ENCODE measurements around the gene NQO2. TPM values are rescaled to one million over a fixed set of nuclear protein-coding genes. Genes with fewer than 3 reads are reported as not detected.
"Not testable (repeated sequence)": the region's sequence is repeated elsewhere in the genome, so short reads cannot be mapped to it uniquely, and the experiment has no call there.

The NQO2 gene
- total RNA-seq, 5 donors from 2014 or later (not counting 1 experiment from before 2014, with no cell fraction given), result 9.1 to 54.6 (median 33.0) TPM

DNA sequence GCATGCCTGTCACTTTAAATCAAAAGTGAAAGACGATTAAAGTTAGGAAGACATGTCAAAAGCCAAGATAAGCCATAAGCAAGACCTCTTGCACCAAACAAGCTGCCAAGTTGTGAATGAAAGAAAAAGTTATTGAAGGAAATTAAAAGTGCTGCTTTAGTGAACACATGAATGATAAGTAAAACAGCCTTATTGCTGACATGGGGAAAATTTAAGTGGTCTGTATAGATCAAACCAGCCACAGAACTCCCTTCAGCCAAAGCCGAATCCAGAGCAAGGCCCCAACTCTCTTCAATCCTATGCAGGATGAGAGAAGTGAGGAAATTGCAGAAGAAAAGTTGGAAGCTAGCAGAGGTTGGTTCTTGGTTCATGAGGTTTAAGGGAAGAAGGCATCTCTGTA, 59.3 kb downstream of the NQO2 start:
- no CpG with 5 or more reads among the region's 2 CpGs for WGBS (ENCODE audit: insufficient coverage)
- peaks cover 0 to under 1% of the 10 kb centered on the region in 2 experiments for H3K27me3 ChIP-seq (replicated peaks in 1 of 2; ENCODE audit: control insufficient read depth in 2 of 2, extremely low read depth in 1 of 2, insufficient read depth in 2 of 2, low read length in 1 of 2)
- Mint-ChIP-seq H3K9me3 (no peaks in the 10 kb centered on the region), H3K4me3 (no peak overlapping the region), H3K36me3 (no peaks in the 10 kb centered on the region), H3K27ac (peak overlapping the region in 1 of 2 donors; percentile 15), H3K27me3 (no peaks in the 10 kb centered on the region), H3K4me1 (peaks cover 9 to 24% (median 15%) of the 10 kb centered on the region in 3 donors)
- POLR2A ChIA-PET, result no interaction called here
- no peak overlapping the region for H3K27ac ChIP-seq (ENCODE audit: low read length)
- ATAC-seq (replicated peaks in 1 of 4), result no peak
- H3K4me3 ChIP-seq (ENCODE audit: control insufficient read depth in 1 of 2, extremely low read depth in 1 of 2, low read length in 1 of 2), result no peak overlapping the region
- H3K9me3 ChIP-seq, result no peaks in the 10 kb centered on the region
- CTCF ChIA-PET, result interaction anchor here (0.7 to 1.2 kb wide), 4 partner anchors 9 to 276 kb away, joined by 3 read pairs; partner anchors contain the start of gene RIPK1 (in 1 of the 2)
- DNase-seq, result no peak
- no peaks in the 10 kb centered on the region for H3K36me3 ChIP-seq (ENCODE audit: control insufficient read depth in 2 of 2, extremely low read depth in 1 of 2, insufficient read depth in 1 of 2, low read length in 1 of 2)
- H3K4me1 ChIP-seq (ENCODE audit: control insufficient read depth in 1 of 2, extremely low read depth in 1 of 2, insufficient read depth in 2 of 2, low read length in 2 of 2), result peaks cover 0 to 14% of the 10 kb centered on the region in 2 experiments

DNA sequence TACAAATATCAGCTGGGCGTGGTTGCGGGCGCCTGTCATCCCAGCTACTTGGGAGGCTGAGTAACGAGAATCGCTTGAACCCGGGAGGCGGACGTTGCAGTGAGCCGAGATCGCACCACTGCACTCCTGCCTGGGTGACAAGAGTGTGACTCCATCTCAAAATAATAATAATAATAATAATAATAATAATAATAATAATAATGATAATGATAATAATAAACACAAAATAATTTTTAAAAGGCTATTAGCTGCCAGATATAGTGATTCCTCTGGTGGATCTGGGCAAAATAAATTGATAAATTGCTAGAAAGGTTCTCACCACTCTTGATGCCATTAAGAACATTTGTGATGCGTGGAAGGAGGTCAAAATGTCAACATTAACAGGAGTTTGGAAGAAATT, 60.4 kb downstream of the NQO2 start:
- H3K36me3 ChIP-seq (ENCODE audit: control insufficient read depth in 2 of 2, extremely low read depth in 1 of 2, insufficient read depth in 1 of 2, low read length in 1 of 2); H3K4me3 Mint-ChIP-seq; H3K27ac ChIP-seq (ENCODE audit: low read length); H3K4me3 ChIP-seq (ENCODE audit: control insufficient read depth in 1 of 2, extremely low read depth in 1 of 2, low read length in 1 of 2); H3K27me3 ChIP-seq (replicated peaks in 1 of 2; ENCODE audit: control insufficient read depth in 2 of 2, extremely low read depth in 1 of 2, insufficient read depth in 2 of 2, low read length in 1 of 2); H3K9me3 ChIP-seq; H3K27ac Mint-ChIP-seq; DNase-seq; H3K36me3 Mint-ChIP-seq; ATAC-seq (replicated peaks in 1 of 4); POLR2A ChIA-PET; H3K9me3 Mint-ChIP-seq; H3K27me3 Mint-ChIP-seq: not testable (repeated sequence)
- 100% methylated on average over 3 of the region's 11 CpGs for WGBS (ENCODE audit: insufficient coverage)
- H3K4me1 ChIP-seq (ENCODE audit: control insufficient read depth in 1 of 2, extremely low read depth in 1 of 2, insufficient read depth in 2 of 2, low read length in 2 of 2), result peaks cover 2 to 17% of the 10 kb centered on the region in 2 experiments
- H3K4me1 Mint-ChIP-seq, result peaks cover 18 to 21% (median 20%) of the 10 kb centered on the region in 3 donors
- CTCF ChIA-PET, result interaction anchor here in 1 of 2 donors (1.2 kb wide), 1 partner anchor 108 kb away, joined by 3 read pairs; no protein-coding TSS in a partner anchor

DNA sequence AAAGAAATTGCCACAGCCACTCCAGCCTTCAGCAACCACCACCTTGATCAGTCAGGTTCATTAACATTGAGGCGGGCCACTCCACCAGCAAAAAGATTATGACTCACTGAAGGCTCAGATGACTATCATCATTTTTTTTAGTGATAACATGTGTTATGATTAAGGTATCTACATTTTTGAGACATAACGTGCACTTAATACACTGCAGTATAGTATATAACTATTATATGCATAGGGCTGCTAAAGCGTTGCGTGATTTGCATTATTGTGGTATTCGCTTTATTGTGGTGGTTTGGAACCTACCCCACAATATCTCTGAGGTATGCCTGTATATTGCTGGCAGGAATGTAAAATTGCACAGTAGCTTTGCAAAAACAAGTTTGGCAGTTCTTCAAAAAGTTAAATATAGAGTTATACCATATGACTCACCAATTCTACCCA, 61.8 kb downstream of the NQO2 start:
- ChIA-PET POLR2A (interaction anchor here in 1 of 2 donors (0.6 kb wide), 1 partner anchor 71 kb away, joined by 3 read pairs; no protein-coding TSS in a partner anchor), CTCF (interaction anchor here (0.6 to 1.9 kb wide), 3 partner anchors 71 to 671 kb away, joined by 3 to 6 read pairs (median 4); no protein-coding TSS in a partner anchor)
- H3K9me3 ChIP-seq, result no peaks in the 10 kb centered on the region
- WGBS (ENCODE audit: insufficient coverage), result no CpG with 5 or more reads among the region's 5 CpGs
- H3K4me3 ChIP-seq (ENCODE audit: control insufficient read depth in 1 of 2, extremely low read depth in 1 of 2, low read length in 1 of 2), result no peak overlapping the region
- no peak for DNase-seq
- Mint-ChIP-seq H3K27me3 (no peaks in the 10 kb centered on the region), H3K9me3 (no peaks in the 10 kb centered on the region), H3K4me3 (no peak overlapping the region), H3K36me3 (no peaks in the 10 kb centered on the region), H3K4me1 (peaks cover 20 to 30% (median 30%) of the 10 kb centered on the region in 3 donors), H3K27ac (no peak overlapping the region)
- no peak for ATAC-seq (replicated peaks in 1 of 4)
- H3K4me1 ChIP-seq (ENCODE audit: control insufficient read depth in 1 of 2, extremely low read depth in 1 of 2, insufficient read depth in 2 of 2, low read length in 2 of 2), result peaks cover 2 to 16% of the 10 kb centered on the region in 2 experiments
- H3K36me3 ChIP-seq (ENCODE audit: control insufficient read depth in 2 of 2, extremely low read depth in 1 of 2, insufficient read depth in 1 of 2, low read length in 1 of 2), result no peaks in the 10 kb centered on the region
- no peaks in the 10 kb centered on the region for H3K27me3 ChIP-seq (replicated peaks in 1 of 2; ENCODE audit: control insufficient read depth in 2 of 2, extremely low read depth in 1 of 2, insufficient read depth in 2 of 2, low read length in 1 of 2)
- H3K27ac ChIP-seq (ENCODE audit: low read length), result no peak overlapping the region

DNA sequence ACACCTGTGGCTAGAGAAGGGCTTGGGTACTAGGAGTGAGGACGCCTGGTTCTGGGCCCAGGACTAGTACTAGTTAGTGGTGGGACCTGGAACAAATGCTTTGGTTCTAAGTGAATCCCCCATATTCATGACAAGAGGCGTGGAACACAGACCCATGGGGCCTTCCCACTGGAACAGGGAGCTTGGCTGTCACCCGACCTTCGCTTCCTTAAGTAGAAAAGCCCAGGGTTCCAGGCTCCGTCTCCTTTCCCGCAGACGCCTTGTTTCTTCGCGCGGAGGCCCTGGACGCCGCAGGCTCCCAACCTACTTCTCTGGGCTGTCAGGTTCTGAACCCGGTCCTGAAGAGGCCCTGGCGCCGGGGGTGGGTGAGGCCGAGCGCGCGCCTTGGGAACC, 63.6 kb downstream of the NQO2 start:
- H3K9me3 Mint-ChIP-seq; H3K36me3 Mint-ChIP-seq; H3K36me3 ChIP-seq (ENCODE audit: control insufficient read depth in 2 of 2, extremely low read depth in 1 of 2, insufficient read depth in 1 of 2, low read length in 1 of 2); H3K27me3 ChIP-seq (replicated peaks in 1 of 2; ENCODE audit: control insufficient read depth in 2 of 2, extremely low read depth in 1 of 2, insufficient read depth in 2 of 2, low read length in 1 of 2); H3K27me3 Mint-ChIP-seq; DNase-seq; H3K9me3 ChIP-seq; ATAC-seq (replicated peaks in 1 of 4): not testable (repeated sequence)
- H3K27ac Mint-ChIP-seq, result peak overlapping the region; percentile 22 to 77
- Histone ChIP-seq H3K4me3 (ENCODE audit: control insufficient read depth in 1 of 2, extremely low read depth in 1 of 2, low read length in 1 of 2) (peak overlapping the region; percentile 71 to 83), H3K4me1 (ENCODE audit: control insufficient read depth in 1 of 2, extremely low read depth in 1 of 2, insufficient read depth in 2 of 2, low read length in 2 of 2) (peaks cover 5 to 24% of the 10 kb centered on the region in 2 experiments), H3K27ac (ENCODE audit: low read length) (peak overlapping the region; percentile 58)
- CTCF ChIA-PET, result interaction anchor here (0.6 to 1.9 kb wide), 10 partner anchors 10 to 1072 kb away, joined by 3 to 12 read pairs (median 4); partner anchors contain the start of gene TUBB2A (in 1 of the 2)
- peak overlapping the region; percentile 85 to 96 (median 89) for H3K4me3 Mint-ChIP-seq
- peaks cover 36 to 46% (median 44%) of the 10 kb centered on the region in 3 donors for H3K4me1 Mint-ChIP-seq
- WGBS (ENCODE audit: insufficient coverage), result no CpG with 5 or more reads among the region's 19 CpGs
- POLR2A ChIA-PET, result interaction anchor here (0.5 to 1.0 kb wide), 7 partner anchors 45 to 958 kb away, joined by 3 to 16 read pairs (median 3); partner anchors contain the start of gene SERPINB1 (in 1 of the 2)

DNA sequence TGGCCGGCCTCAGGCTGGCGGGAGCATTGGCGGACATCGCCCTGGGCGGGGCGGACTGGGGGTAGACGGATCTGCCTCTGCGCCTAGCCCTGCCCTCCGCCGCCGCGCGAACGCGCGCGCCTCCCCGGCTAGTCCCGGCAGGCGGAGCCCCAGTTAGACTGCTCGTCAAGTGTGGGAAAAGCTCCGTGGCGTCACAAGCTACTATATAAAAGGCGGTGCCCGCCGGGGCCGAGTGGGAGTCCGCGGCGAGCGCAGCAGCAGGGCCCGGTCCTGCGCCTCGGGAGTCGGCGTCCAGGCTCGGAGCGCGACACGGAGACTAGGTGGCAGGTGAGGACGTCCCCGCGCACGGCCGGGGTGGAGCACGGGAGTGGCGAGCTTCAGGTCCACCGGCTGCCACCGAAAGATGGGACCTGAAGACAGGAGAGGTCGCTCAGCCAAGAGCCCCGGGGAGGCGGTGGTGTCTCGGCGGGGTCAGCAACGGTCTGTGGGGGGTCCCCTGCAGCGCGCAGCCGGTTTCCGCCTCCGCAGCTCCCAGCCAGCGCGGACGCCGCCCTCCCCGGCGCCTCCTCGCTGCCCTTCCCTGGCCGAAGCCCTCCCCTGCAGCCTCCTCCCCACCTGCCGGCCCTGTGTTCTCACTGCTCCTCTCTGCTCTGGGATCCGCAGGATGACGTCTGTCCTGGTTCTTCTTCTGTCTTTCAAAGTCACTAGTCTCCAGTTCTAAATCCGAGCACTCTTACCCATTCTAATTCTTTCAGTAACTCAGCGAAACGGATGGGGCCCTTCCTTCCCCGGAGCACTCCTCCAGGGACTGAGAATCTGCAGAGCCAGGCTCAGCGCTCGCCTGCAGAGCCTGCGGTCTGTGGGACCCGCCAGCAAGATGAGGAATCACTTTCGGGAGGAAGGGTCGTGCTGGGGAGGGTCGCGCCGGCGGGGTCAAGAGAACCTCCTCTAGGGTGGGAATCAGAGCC, 64.3 kb downstream of the NQO2 start:
- peak overlapping the region; percentile 71 to 83 for H3K4me3 ChIP-seq (ENCODE audit: control insufficient read depth in 1 of 2, extremely low read depth in 1 of 2, low read length in 1 of 2)
- peaks cover 5 to 24% of the 10 kb centered on the region in 2 experiments for H3K4me1 ChIP-seq (ENCODE audit: control insufficient read depth in 1 of 2, extremely low read depth in 1 of 2, insufficient read depth in 2 of 2, low read length in 2 of 2)
- Mint-ChIP-seq H3K4me1 (peaks cover 31 to 44% (median 38%) of the 10 kb centered on the region in 3 donors), H3K27me3 (no peaks in the 10 kb centered on the region), H3K36me3 (no peaks in the 10 kb centered on the region), H3K4me3 (peak overlapping the region; percentile 85 to 96 (median 89)), H3K9me3 (no peaks in the 10 kb centered on the region), H3K27ac (peak overlapping the region; percentile 79 to 85)
- 1% methylated on average over 80 of the region's 85 CpGs for WGBS (ENCODE audit: insufficient coverage)
- H3K27me3 ChIP-seq (replicated peaks in 1 of 2; ENCODE audit: control insufficient read depth in 2 of 2, extremely low read depth in 1 of 2, insufficient read depth in 2 of 2, low read length in 1 of 2), result no peaks in the 10 kb centered on the region
- peak; percentile 68 to 92 (median 79) for DNase-seq
- H3K9me3 ChIP-seq, result no peaks in the 10 kb centered on the region
- CTCF ChIA-PET, result interaction anchor here (0.6 to 1.0 kb wide), 10 partner anchors 10 to 1072 kb away, joined by 3 to 12 read pairs (median 4); partner anchors contain the start of genes NQO2 (in 1 of the 2) and TUBB2A (in 1 of the 2)
- ATAC-seq (replicated peaks in 1 of 4), result peak; percentile 77 to 80 (median 79)
- peak overlapping the region; percentile 67 for H3K27ac ChIP-seq (ENCODE audit: low read length)
- H3K36me3 ChIP-seq (ENCODE audit: control insufficient read depth in 2 of 2, extremely low read depth in 1 of 2, insufficient read depth in 1 of 2, low read length in 1 of 2), result no peaks in the 10 kb centered on the region
- POLR2A ChIA-PET, result interaction anchor here (0.5 to 1.0 kb wide), 10 partner anchors 44 to 957 kb away, joined by 3 to 16 read pairs (median 3); partner anchors contain the start of gene SERPINB1 (in 1 of the 2)
